Measurements from ENCODE around the gene XYLT1.
A peak's percentile ranks its signal among the peaks of the same experiment; 100 is the strongest.

Gene XYLT1

GRCh38 chr16:17333229-17333628, 137.5 kb downstream of the XYLT1 start:
- Mint-ChIP-seq H3K27me3 (ENCODE audit: low read depth) (peaks cover 8% of the 10 kb centered on the region), H3K4me1 (peaks cover 46% of the 10 kb centered on the region), H3K27ac (no peak overlapping the region), H3K36me3 (ENCODE audit: low read depth) (no peaks in the 10 kb centered on the region), H3K9me3 (no peaks in the 10 kb centered on the region), H3K4me3 (no peak overlapping the region)
- no peak for TF ChIP-seq CTCF (IDR thresholded peaks at IDR 0.05; ENCODE audit: unreplicated experiment in 3 of 3)

GRCh38 chr16:17331991-17332390, 138.8 kb downstream of the XYLT1 start:
- Mint-ChIP-seq H3K27ac (no peak overlapping the region), H3K4me1 (peaks cover 51% of the 10 kb centered on the region), H3K9me3 (no peaks in the 10 kb centered on the region), H3K4me3 (no peak overlapping the region), H3K36me3 (ENCODE audit: low read depth) (no peaks in the 10 kb centered on the region), H3K27me3 (ENCODE audit: low read depth) (peaks cover 8% of the 10 kb centered on the region)
- TF ChIP-seq CTCF (IDR thresholded peaks at IDR 0.05; ENCODE audit: unreplicated experiment in 3 of 3): no peak

- Mint-ChIP-seq H3K9me3 (no peaks in the 10 kb centered on the region), H3K27me3 (ENCODE audit: low read depth) (peaks cover 8% of the 10 kb centered on the region), H3K27ac (no peak overlapping the region), H3K36me3 (ENCODE audit: low read depth) (no peaks in the 10 kb centered on the region), H3K4me1 (peaks cover 48% of the 10 kb centered on the region), H3K4me3 (no peak overlapping the region)
- TF ChIP-seq CTCF (IDR thresholded peaks at IDR 0.05; ENCODE audit: unreplicated experiment in 3 of 3): no peak
These were observed 139.6 kb downstream of the XYLT1 start for GRCh38 chr16:17331071-17331607.

GRCh38 chr16:17330044-17330443, 140.7 kb downstream of the XYLT1 start:
- Mint-ChIP-seq H3K4me3 (no peak overlapping the region), H3K4me1 (peaks cover 50% of the 10 kb centered on the region)

GRCh38 chr16:17329391-17329790, 141.4 kb downstream of the XYLT1 start:
- H3K4me1 Mint-ChIP-seq: peaks cover 52% of the 10 kb centered on the region
- no peak for TF ChIP-seq CTCF (IDR thresholded peaks at IDR 0.05; ENCODE audit: unreplicated experiment in 3 of 3)
- H3K27ac Mint-ChIP-seq: peak overlapping the region in 2 of 3 experiments; percentile 34 to 72
- H3K36me3 Mint-ChIP-seq (ENCODE audit: low read depth): no peaks in the 10 kb centered on the region
- peaks cover 8% of the 10 kb centered on the region for H3K27me3 Mint-ChIP-seq (ENCODE audit: low read depth)
- H3K9me3 Mint-ChIP-seq: no peaks in the 10 kb centered on the region
- no peak overlapping the region for H3K4me3 Mint-ChIP-seq

More at GRCh38 chr16:17330044-17330443, 140.7 kb downstream of the XYLT1 start:
- Mint-ChIP-seq H3K36me3 (ENCODE audit: low read depth) (no peaks in the 10 kb centered on the region), H3K9me3 (no peaks in the 10 kb centered on the region), H3K27ac (peak overlapping the region in 1 of 3 experiments; percentile 35), H3K27me3 (ENCODE audit: low read depth) (peaks cover 8% of the 10 kb centered on the region)
- TF ChIP-seq CTCF (IDR thresholded peaks at IDR 0.05; ENCODE audit: unreplicated experiment in 3 of 3): no peak

GRCh38 chr16:17328932-17329331, 141.8 kb downstream of the XYLT1 start:
- Mint-ChIP-seq H3K9me3 (no peaks in the 10 kb centered on the region), H3K27me3 (ENCODE audit: low read depth) (peaks cover 8% of the 10 kb centered on the region), H3K4me3 (no peak overlapping the region), H3K27ac (peak overlapping the region in 2 of 3 experiments; percentile 34 to 72), H3K4me1 (peaks cover 52% of the 10 kb centered on the region), H3K36me3 (ENCODE audit: low read depth) (no peaks in the 10 kb centered on the region)
- TF ChIP-seq CTCF (IDR thresholded peaks at IDR 0.05; ENCODE audit: unreplicated experiment in 3 of 3): no peak

Measured in nephron (organoid).